DOHH2 (cell line): Measurements from ENCODE around the gene SBNO2.
A peak's percentile ranks its signal among the peaks of the same experiment; 100 is the strongest.

Experiments
- EZH2phosphoT487 ChIP-seq: fragments of 200-600 bp; sonication (generic); IDR thresholded peaks from 2 replicates; pipeline ENCODE4 v1.6.1; 2017; ENCODE audit warnings: borderline replicate concordance, mild to moderate bottlenecking, antibody characterized with exemption, low read length, moderate library complexity, mixed read lengths
- TF ChIP-seq, protein P1 (sequence below): fragments of 200-600 bp; sonication (generic); IDR thresholded peaks from one replicate; pipeline ENCODE4 v1.5.1; 2014; ENCODE audit warnings: antibody characterized with exemption, mild to moderate bottlenecking, low read depth, low read length; ENCODE audit not compliant: poor library complexity, severe bottlenecking

DNA sequence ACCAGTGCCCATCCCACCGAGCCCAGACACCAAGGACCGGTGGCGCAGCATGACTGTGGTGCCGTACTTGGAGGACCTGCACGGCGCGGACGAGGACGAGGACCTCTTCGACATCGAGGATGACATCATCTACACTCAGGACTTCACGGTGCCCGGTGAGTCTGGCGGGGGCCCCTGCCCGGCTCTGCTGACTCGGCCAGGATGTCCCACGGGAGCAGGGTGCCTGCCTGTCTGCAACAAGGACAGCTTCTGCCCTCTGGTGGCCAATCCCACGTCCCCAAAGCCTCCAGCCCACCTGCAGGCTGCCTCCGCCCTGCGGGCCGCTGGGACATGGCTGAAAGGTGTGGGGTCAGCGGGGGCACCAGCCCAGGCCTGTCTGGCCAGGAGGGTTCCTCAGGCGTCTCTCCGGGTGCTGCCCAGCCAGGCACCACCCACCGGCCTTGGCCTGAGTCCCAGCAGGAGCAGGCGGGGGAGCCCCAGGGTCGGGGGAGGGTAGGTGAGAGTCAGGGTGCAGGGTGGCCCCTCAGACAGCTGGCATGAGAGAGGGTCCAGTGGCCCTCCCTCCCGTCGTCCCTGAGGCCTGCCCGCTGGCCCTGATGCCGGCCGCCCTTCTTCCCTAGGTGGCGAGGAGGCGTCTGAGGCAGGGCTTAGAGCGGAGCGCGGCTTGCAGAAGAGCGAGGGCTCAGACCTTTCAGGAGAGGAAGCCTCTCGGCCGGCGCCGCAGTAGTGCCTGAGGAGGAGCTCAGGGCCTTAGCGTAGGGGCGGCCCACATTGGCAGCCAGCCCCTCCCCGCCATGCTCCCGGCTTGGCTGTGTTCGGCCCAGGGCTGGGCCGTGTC lies 49.2 kb upstream of the SBNO2 start:
- TF ChIP-seq, protein P1, sequence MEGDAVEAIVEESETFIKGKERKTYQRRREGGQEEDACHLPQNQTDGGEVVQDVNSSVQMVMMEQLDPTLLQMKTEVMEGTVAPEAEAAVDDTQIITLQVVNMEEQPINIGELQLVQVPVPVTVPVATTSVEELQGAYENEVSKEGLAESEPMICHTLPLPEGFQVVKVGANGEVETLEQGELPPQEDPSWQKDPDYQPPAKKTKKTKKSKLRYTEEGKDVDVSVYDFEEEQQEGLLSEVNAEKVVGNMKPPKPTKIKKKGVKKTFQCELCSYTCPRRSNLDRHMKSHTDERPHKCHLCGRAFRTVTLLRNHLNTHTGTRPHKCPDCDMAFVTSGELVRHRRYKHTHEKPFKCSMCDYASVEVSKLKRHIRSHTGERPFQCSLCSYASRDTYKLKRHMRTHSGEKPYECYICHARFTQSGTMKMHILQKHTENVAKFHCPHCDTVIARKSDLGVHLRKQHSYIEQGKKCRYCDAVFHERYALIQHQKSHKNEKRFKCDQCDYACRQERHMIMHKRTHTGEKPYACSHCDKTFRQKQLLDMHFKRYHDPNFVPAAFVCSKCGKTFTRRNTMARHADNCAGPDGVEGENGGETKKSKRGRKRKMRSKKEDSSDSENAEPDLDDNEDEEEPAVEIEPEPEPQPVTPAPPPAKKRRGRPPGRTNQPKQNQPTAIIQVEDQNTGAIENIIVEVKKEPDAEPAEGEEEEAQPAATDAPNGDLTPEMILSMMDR = peak; percentile 62
- no peak for TF ChIP-seq EZH2phosphoT487
